ENCODE results near the gene SLC7A14.

- TF ChIP-seq, protein P1, sequence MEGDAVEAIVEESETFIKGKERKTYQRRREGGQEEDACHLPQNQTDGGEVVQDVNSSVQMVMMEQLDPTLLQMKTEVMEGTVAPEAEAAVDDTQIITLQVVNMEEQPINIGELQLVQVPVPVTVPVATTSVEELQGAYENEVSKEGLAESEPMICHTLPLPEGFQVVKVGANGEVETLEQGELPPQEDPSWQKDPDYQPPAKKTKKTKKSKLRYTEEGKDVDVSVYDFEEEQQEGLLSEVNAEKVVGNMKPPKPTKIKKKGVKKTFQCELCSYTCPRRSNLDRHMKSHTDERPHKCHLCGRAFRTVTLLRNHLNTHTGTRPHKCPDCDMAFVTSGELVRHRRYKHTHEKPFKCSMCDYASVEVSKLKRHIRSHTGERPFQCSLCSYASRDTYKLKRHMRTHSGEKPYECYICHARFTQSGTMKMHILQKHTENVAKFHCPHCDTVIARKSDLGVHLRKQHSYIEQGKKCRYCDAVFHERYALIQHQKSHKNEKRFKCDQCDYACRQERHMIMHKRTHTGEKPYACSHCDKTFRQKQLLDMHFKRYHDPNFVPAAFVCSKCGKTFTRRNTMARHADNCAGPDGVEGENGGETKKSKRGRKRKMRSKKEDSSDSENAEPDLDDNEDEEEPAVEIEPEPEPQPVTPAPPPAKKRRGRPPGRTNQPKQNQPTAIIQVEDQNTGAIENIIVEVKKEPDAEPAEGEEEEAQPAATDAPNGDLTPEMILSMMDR (IDR thresholded peaks at IDR 0.05) = no peak
- no peak for TF ChIP-seq POLR2A (IDR thresholded peaks at IDR 0.05)
Measured at GRCh38 chr3:170555329-170555728, 30.5 kb downstream of the SLC7A14 start.
